Bone marrow (tissue), 2 donors: ENCODE data around the gene PDLIM5.
"Not testable (repeated sequence)": the region's sequence is repeated elsewhere in the genome, so short reads cannot be mapped to it uniquely, and the experiment has no call there.

Experiments used
- DNase-seq, 2 donors: peaks; one replicate each; lab custom pipeline; 2025; lab: John Stamatoyannopoulos, UW

PDLIM5 gene

GRCh38 chr4:94462572-94462971 is 10.8 kb downstream of the PDLIM5 start:
- DNase-seq = no peak

GRCh38 chr4:94463771-94464170 is 12.0 kb downstream of the PDLIM5 start:
- DNase-seq = no peak

- DNase-seq = no peak
These were observed 14.6 kb downstream of the PDLIM5 start for GRCh38 chr4:94466371-94466770.

GRCh38 chr4:94466923-94467322 is 15.2 kb downstream of the PDLIM5 start:
- no peak for DNase-seq

- DNase-seq = no peak
These were observed 16.5 kb downstream of the PDLIM5 start for GRCh38 chr4:94468093-94468769.

GRCh38 chr4:94469221-94469784 is 17.6 kb downstream of the PDLIM5 start:
- no peak for DNase-seq

GRCh38 chr4:94470132-94470531 is 18.4 kb downstream of the PDLIM5 start:
- DNase-seq = no peak

GRCh38 chr4:94470782-94471181 is 19.0 kb downstream of the PDLIM5 start:
- DNase-seq = not testable (repeated sequence)

- DNase-seq = no peak
These were observed 20.5 kb downstream of the PDLIM5 start for GRCh38 chr4:94472056-94472826.

- no peak for DNase-seq
These were observed 23.3 kb downstream of the PDLIM5 start for GRCh38 chr4:94475050-94475449.

GRCh38 chr4:94475794-94476193 is 24.1 kb downstream of the PDLIM5 start:
- DNase-seq = no peak

- DNase-seq = no peak
These were observed 25.5 kb downstream of the PDLIM5 start for GRCh38 chr4:94477227-94477626.

- not testable (repeated sequence) for DNase-seq
These were observed 27.1 kb downstream of the PDLIM5 start for GRCh38 chr4:94478805-94479204.

- no peak for DNase-seq
These were observed 27.8 kb downstream of the PDLIM5 start for GRCh38 chr4:94479358-94480141.

- no peak for DNase-seq
These were observed 28.7 kb downstream of the PDLIM5 start for GRCh38 chr4:94480362-94480951.

GRCh38 chr4:94483895-94484294 is 32.2 kb downstream of the PDLIM5 start:
- no peak for DNase-seq

GRCh38 chr4:94484818-94485217 is 33.1 kb downstream of the PDLIM5 start:
- DNase-seq = no peak

- DNase-seq = no peak
These were observed 34.6 kb downstream of the PDLIM5 start for GRCh38 chr4:94486372-94486801.

- no peak for DNase-seq
These were observed 36.9 kb downstream of the PDLIM5 start for GRCh38 chr4:94488670-94489069.

GRCh38 chr4:94489098-94489497 is 37.4 kb downstream of the PDLIM5 start:
- DNase-seq = no peak

- no peak for DNase-seq
These were observed 38.7 kb downstream of the PDLIM5 start for GRCh38 chr4:94490437-94490836.

GRCh38 chr4:94491322-94491721 is 39.6 kb downstream of the PDLIM5 start:
- no peak for DNase-seq
